Smooth muscle cell (in vitro differentiated cells): ENCODE measurements around the gene TMEM9B. TPM values are rescaled to one million over a fixed set of nuclear protein-coding genes. Genes with fewer than 3 reads are reported as not detected.

Experiments
- DNase-seq: peaks from one replicate; lab custom pipeline; 2025; ENCODE audit not compliant: unreplicated experiment; lab: John Stamatoyannopoulos, UW
- H2AFZ ChIP-seq: fragments of 200-600 bp; sonication (generic); 2 replicates; pipeline ENCODE4 v1.6.0; 2016; ENCODE audit warnings: antibody characterized with exemption, low read depth, mild to moderate bottlenecking
- H3F3A ChIP-seq: fragments of 200-600 bp; sonication (generic); 2 replicates; pipeline ENCODE4 v1.6.0; 2017; ENCODE audit warnings: antibody characterized with exemption, low read depth
- H3K27ac ChIP-seq: fragments of 200-600 bp; sonication (generic); 2 replicates; pipeline ENCODE4 v1.5.1; 2016; ENCODE audit warnings: low read depth, mild to moderate bottlenecking
- H3K27me3 ChIP-seq: fragments of 200-600 bp; sonication (generic); 2 replicates; pipeline ENCODE4 v1.6.1; 2016; ENCODE audit warnings: low read depth, mild to moderate bottlenecking
- H3K36me3 ChIP-seq: fragments of 200-600 bp; sonication (generic); 2 replicates; pipeline ENCODE4 v1.5.1; 2016; ENCODE audit warnings: low read depth
- H3K4me1 ChIP-seq: fragments of 200-600 bp; sonication (generic); 2 replicates; pipeline ENCODE4 v1.5.1; 2016; ENCODE audit warnings: low read depth
- H3K4me2 ChIP-seq: fragments of 200-600 bp; sonication (generic); 2 replicates; pipeline ENCODE4 v1.6.0; 2016; ENCODE audit warnings: mild to moderate bottlenecking
- H3K4me3 ChIP-seq: fragments of 200-600 bp; sonication (generic); 2 replicates; pipeline ENCODE4 v1.5.1; 2016; ENCODE audit warnings: mild to moderate bottlenecking
- H3K79me2 ChIP-seq: fragments of 200-600 bp; sonication (generic); 2 replicates; pipeline ENCODE4 v1.6.0; 2016; ENCODE audit warnings: low read depth, mild to moderate bottlenecking
- H3K9ac ChIP-seq: fragments of 200-600 bp; sonication (generic); 2 replicates; pipeline ENCODE4 v1.6.0; 2016; ENCODE audit warnings: low read depth
- H3K9me3 ChIP-seq: fragments of 200-600 bp; sonication (generic); replicated peaks from 2 replicates; pipeline ENCODE4 v1.5.1; 2016; ENCODE audit warnings: low read depth
- H4K20me1 ChIP-seq: fragments of 200-600 bp; sonication (generic); 2 replicates; pipeline ENCODE4 v1.6.0; 2016; ENCODE audit warnings: low read depth
- WGBS: methylation state at CpG from one replicate; pipeline ENCODE4 v1.1.7; 2016; ENCODE audit warnings: low lambda C conversion rate; 5-methylcytosine and 5-hydroxymethylcytosine counted together
- polyA plus RNA-seq: library from polyadenylated mRNA; unstranded; fragments of >200 nt; fragmentation: Nextera tagmentation; extraction: Ambion mirVana; gene quantifications from 2 replicates; pipeline ENCODE4 v1.2.1, GENCODE V29; 2016
- total RNA-seq: library from RNA; depleted of rRNA; stranded (reverse); fragments of >200 nt; gene quantifications from 2 replicates; pipeline ENCODE4 v1.2.3, GENCODE V29; 2014
- TF ChIP-seq, protein P1 (sequence below): fragments of 200-600 bp; sonication (generic); IDR thresholded peaks from 2 replicates; pipeline ENCODE4 v1.5.1; 2017; ENCODE audit warnings: borderline replicate concordance, mild to moderate bottlenecking, antibody characterized with exemption; ENCODE audit not compliant: insufficient read depth, poor library complexity, severe bottlenecking

The TMEM9B gene
- total and polyA plus RNA-seq, 2 experiments from 2014 or later = 35.9 to 39.3 TPM

GRCh38 chr11:8998017-8998416 is 33.8 kb upstream of the TMEM9B start:
- Histone ChIP-seq H3K9ac (no peak overlapping the region), H4K20me1 (no peaks in the 10 kb centered on the region), H3K36me3 (no peaks in the 10 kb centered on the region), H3K4me2 (no peak overlapping the region), H3K27ac (no peak overlapping the region), H3K4me3 (no peak overlapping the region), H3K4me1 (peaks cover 20% of the 10 kb centered on the region), H2AFZ (no peak overlapping the region), H3K27me3 (peaks cover 5% of the 10 kb centered on the region), H3K79me2 (no peaks in the 10 kb centered on the region), H3F3A (peaks cover 8% of the 10 kb centered on the region), H3K9me3 (no peaks in the 10 kb centered on the region)
- TF ChIP-seq, protein P1, sequence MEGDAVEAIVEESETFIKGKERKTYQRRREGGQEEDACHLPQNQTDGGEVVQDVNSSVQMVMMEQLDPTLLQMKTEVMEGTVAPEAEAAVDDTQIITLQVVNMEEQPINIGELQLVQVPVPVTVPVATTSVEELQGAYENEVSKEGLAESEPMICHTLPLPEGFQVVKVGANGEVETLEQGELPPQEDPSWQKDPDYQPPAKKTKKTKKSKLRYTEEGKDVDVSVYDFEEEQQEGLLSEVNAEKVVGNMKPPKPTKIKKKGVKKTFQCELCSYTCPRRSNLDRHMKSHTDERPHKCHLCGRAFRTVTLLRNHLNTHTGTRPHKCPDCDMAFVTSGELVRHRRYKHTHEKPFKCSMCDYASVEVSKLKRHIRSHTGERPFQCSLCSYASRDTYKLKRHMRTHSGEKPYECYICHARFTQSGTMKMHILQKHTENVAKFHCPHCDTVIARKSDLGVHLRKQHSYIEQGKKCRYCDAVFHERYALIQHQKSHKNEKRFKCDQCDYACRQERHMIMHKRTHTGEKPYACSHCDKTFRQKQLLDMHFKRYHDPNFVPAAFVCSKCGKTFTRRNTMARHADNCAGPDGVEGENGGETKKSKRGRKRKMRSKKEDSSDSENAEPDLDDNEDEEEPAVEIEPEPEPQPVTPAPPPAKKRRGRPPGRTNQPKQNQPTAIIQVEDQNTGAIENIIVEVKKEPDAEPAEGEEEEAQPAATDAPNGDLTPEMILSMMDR = no peak
- 70% methylated on average over 2 of the region's 2 CpGs for WGBS
- no peak for DNase-seq

GRCh38 chr11:8997451-8997850 is 33.2 kb upstream of the TMEM9B start:
- Histone ChIP-seq H3F3A (peaks cover 3% of the 10 kb centered on the region), H2AFZ (no peak overlapping the region), H3K79me2 (no peaks in the 10 kb centered on the region), H3K27ac (no peak overlapping the region), H3K4me2 (no peak overlapping the region), H3K36me3 (no peaks in the 10 kb centered on the region), H3K27me3 (peaks cover 5% of the 10 kb centered on the region), H3K9ac (no peak overlapping the region), H4K20me1 (no peaks in the 10 kb centered on the region), H3K4me1 (peaks cover 14% of the 10 kb centered on the region), H3K9me3 (no peaks in the 10 kb centered on the region), H3K4me3 (no peak overlapping the region)
- no peak for DNase-seq
- WGBS = 83% methylated on average over 3 of the region's 3 CpGs
- TF ChIP-seq, protein P1 = no peak

DNA sequence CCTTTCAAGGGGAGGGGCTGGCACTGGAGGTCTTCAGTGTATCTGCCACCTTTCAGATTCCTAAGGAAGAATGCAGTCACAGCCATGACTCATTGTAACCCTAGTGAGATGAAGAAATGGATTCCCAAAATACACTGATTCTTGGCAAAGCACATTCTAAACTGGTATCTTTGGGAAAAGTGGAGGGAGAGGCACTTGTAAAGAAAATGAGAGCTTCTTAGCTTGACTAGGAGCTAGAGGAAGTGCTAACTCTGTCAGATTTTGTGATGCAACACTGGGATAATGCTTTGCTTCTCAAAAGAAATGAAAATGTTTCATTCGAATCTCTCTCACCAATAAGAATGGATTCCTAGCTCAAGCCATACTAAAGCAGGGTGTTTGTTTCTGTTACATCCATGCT is 25.2 kb upstream of the TMEM9B start:
- H3K4me2 ChIP-seq = peak overlapping the region; percentile 37
- no peak overlapping the region for H2AFZ ChIP-seq
- TF ChIP-seq, protein P1 = no peak
- peaks cover 3% of the 10 kb centered on the region for H4K20me1 ChIP-seq
- peak overlapping the region; percentile 4 for H3K27ac ChIP-seq
- H3K36me3 ChIP-seq = no peaks in the 10 kb centered on the region
- no peaks in the 10 kb centered on the region for H3K79me2 ChIP-seq
- H3K9ac ChIP-seq = no peak overlapping the region
- H3K4me1 ChIP-seq = peaks cover 4% of the 10 kb centered on the region
- no peak overlapping the region for H3K4me3 ChIP-seq
- no peak for DNase-seq
- 75% methylated on average over 1 of the region's 1 CpG for WGBS
- H3F3A ChIP-seq = no peaks in the 10 kb centered on the region
- H3K9me3 ChIP-seq = no peaks in the 10 kb centered on the region
- no peaks in the 10 kb centered on the region for H3K27me3 ChIP-seq
